Fibroblast of skin of right biceps (primary cell): ENCODE results near the gene SPINDOC.
"Not testable (repeated sequence)": the region's sequence is repeated elsewhere in the genome, so short reads cannot be mapped to it uniquely, and the experiment has no call there.

Experiments
- DNase-seq: peaks from one replicate; pipeline ENCODE4 v3.0.0-alpha.2; 2013

Gene SPINDOC

DNA sequence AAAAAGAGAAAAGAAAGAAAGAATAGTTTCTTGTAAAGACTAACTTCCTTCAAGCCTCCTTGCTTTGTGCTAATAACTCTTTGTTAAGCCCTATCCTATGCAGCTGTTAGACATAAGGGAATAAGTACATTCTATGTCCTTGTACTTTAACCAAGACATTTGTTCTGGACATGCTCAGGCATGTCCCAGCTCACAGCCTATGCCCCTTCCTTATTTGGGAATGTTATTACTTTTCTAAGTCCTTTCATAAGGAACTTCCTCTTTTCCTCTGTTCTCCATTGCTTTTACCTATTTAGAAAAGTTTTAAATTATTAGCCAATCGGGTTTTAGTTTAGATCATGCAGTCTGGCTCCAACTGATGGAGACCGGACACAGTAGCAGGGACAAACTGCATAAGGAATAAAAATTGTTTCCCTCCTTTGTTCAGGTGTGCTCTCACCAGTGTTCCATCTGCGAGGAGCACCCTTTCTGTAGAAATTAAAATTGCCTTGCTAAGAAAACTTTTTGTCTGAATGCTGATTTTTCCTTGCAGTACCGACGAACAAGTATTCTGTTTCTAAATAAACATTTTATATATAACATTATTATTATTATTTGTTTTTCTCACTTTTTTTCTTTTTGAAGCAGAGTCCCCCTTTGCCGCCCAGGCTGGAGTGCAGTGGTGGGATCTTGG is 21.6 kb upstream of the SPINDOC start:
- DNase-seq, result no peak

- no peak for DNase-seq
Observed at GRCh38 chr11:63793161-63793560, 20.1 kb upstream of the SPINDOC start.

DNA sequence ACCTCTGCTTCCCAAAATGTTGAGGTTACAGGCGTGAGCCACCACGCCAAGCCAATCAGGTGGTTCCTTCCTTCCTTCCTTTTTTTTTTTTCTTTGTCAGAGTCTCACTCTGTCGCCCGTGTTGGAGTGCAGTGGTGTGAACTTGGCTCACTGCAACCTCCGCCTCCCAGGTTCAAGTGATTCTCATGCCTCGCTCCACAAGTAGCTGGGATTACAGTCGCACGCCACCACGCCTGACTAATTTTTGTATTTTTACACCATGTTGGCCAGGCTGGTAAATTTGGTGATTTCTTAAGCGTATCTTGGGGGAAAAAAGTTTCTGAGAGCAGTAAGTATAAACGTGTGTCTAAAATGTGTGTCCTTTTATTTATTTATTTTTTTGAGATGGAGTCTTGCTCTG is 18.2 kb upstream of the SPINDOC start:
- DNase-seq, result no peak

GRCh38 chr11:63800921-63801320 is 12.3 kb upstream of the SPINDOC start:
- no peak for DNase-seq

- DNase-seq, result peak; percentile 33
Observed at GRCh38 chr11:63802637-63803414, 10.4 kb upstream of the SPINDOC start.

- DNase-seq, result no peak
Observed at GRCh38 chr11:63804259-63804658, 9.0 kb upstream of the SPINDOC start.

GRCh38 chr11:63805844-63806415 is 7.3 kb upstream of the SPINDOC start:
- peak; percentile 44 for DNase-seq

DNA sequence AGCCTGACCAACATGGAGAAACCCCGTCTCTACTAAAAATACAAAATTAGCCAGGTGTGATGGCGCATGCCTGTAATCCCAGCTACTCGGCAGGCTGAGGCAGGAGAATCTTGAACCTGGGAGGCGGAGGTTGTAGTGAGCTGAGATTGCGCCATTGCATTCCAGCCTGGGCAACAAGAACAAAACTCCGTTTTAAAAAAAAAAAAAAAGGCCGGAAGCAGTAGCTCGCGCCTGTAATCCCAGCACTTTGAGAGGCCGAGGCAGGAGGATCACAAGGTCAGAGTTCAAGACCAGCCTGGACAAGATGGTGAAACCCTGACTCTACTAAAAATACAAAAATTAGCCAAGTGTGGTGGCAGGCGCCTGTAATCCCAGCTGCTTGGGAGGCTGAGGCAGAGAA is 2.9 kb upstream of the SPINDOC start:
- not testable (repeated sequence) for DNase-seq

GRCh38 chr11:63811522-63811921 is 1.7 kb upstream of the SPINDOC start:
- DNase-seq, result no peak

GRCh38 chr11:63813563-63814382 is 517 bp downstream of the SPINDOC start:
- peak; percentile 65 for DNase-seq

DNA sequence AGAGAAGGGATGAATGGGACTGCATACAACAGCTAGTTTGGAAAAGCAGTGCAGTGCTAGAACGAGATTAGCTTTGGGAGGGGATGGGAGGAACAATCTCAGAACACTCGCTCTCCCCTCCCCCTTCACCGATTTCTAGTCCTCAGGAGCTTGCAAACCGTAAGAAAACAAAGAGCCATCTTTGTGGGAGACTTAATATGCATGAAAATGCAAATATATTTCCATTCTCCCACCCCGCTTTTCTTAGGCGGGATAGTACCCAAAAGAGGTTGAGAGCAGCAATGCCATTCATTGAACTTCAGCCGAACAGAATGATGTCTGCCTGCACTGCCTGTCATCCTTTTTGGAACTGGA is 1.1 kb downstream of the SPINDOC start:
- DNase-seq, result no peak

- no peak for DNase-seq
Observed at GRCh38 chr11:63816166-63816565, 2.9 kb downstream of the SPINDOC start.

DNA sequence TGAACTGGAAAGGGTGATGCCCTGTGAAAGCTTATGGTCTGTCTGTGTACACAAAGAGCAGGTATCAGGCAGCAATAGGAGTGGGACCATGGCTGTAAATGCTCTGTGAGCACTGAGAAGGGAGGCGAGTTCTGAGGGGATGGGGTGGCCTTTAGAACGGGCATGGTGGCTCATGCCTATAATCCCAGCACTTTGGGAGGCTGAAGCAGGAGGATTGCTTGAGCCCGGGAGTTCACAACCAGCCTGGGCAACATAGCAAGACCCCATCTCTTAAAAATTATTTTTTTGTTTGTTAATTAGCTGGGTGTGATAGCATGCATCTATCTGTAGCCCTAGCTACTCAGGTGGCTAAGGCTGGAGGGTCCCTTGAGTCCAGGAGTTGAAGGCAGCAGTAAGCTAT is 3.5 kb downstream of the SPINDOC start:
- DNase-seq, result no peak

GRCh38 chr11:63817758-63818498 is 4.7 kb downstream of the SPINDOC start:
- no peak for DNase-seq

DNA sequence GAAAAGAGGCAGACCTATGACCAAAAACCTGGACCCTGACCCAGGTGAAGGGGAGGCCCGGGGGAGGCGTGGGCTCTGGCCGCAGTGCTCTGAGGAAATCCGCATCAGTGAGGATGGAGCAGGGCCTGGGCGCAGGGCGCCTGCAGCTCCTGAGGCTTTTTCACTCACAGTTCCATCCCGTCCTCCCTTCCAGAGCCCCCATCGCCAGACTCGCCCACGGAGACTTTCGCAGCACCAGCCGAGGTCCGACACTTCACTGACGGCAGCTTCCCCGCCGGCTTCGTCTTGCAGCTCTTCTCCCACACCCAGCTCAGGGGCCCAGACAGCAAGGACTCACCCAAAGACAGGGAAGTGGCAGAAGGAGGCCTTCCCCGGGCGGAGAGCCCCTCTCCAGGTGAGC is 5.4 kb downstream of the SPINDOC start:
- DNase-seq, result no peak

- no peak for DNase-seq
Observed at GRCh38 chr11:63821411-63821810, 8.2 kb downstream of the SPINDOC start.

DNA sequence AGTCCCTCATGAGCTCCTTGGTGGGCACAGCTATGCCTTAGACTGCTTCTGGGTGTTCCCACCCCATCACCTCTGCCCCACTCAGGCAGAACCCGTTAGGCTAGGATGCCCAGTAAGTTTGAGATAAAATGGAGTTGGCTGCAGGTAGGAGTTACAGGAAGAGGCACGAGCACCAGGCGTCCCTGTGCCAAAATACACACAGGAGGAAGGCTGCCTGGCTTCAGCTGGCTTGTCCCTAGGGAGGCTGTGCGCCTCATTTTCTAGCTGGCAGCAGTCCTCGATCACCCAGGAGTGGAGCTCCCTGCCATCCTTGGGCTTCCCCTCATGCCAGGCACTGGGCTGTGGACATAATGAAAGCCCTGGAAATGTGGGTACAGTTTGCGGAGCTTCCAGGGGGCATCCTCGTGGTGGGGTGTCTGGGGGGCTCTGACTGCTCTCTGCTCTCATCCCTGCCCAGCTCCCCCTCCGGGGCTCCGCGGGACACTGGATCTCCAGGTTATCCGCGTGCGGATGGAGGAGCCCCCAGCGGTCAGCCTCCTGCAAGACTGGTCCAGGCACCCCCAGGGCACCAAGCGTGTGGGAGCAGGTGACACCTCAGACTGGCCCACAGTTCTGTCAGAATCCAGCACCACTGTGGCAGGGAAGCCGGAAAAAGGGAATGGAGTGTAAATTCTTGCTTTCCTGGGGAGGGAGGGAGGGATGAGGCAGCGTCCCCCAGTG is 13.4 kb downstream of the SPINDOC start:
- DNase-seq, result no peak

- DNase-seq, result peak; percentile 54
Observed at GRCh38 chr11:63829823-63830489, 16.7 kb downstream of the SPINDOC start.

DNA sequence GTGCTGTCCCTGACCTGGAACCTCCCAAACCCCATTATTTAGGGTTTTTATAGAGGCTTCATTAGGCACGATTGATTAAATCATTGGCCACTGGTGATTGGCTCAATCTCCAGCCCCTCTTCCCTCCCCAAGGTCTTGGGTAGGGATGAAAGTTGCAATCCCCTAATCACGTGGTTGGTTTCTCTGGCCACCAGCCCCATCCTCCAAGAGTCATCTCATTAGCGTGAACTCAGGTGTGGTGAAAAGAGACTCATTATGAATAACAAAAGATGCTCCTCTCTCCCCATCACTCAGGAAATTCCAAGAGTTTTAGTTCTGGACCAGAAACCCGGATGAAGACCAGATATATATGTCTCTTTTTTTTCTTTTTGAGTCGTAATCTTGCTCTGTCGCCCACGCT is 18.1 kb downstream of the SPINDOC start:
- no peak for DNase-seq

GRCh38 chr11:63832336-63832735 is 19.1 kb downstream of the SPINDOC start:
- no peak for DNase-seq

- DNase-seq, result no peak
Observed at GRCh38 chr11:63833048-63833447, 19.8 kb downstream of the SPINDOC start.
